WTC11 (cell line): Measurements from ENCODE around the gene CPN1. TPM values are rescaled to one million over a fixed set of nuclear protein-coding genes. Genes with fewer than 3 reads are reported as not detected.

Experiments
- ATAC-seq: fragments of 200-7000 bp; cut with Tn5 transposase; 2 replicates; pipeline ENCODE4 v1.10.0; 2021; ENCODE audit warnings: mild to moderate bottlenecking, moderate library complexity
- CTCF ChIA-PET: fragments of 300-600 bp; sonication (Branson Sonifier 250); formaldehyde crosslinking; loops from one replicate; lab custom pipeline; 2021; ENCODE audit warnings: antibody characterized with exemption; lab: Charles Lee
- POLR2A ChIA-PET: fragments of 350-600 bp; sonication (Branson Sonifier 250); formaldehyde crosslinking; loops from one replicate; lab custom pipeline; 2021; ENCODE audit warnings: antibody characterized with exemption; lab: Charles Lee
- DNase-seq: peaks from one replicate; pipeline ENCODE4 v3.0.0; 2021; ENCODE audit warnings: low spot score
- H3K27ac Mint-ChIP-seq: 2 replicates; pipeline ENCODE4 v1.8.0; 2021; ENCODE audit warnings: mixed read lengths
- H3K27me3 Mint-ChIP-seq: 2 replicates; pipeline ENCODE4 v1.8.0; 2021; ENCODE audit warnings: low read depth, mild to moderate bottlenecking, moderate library complexity, mixed read lengths
- H3K36me3 Mint-ChIP-seq: 2 replicates; pipeline ENCODE4 v1.8.0; 2021; ENCODE audit warnings: mixed read lengths
- H3K4me1 Mint-ChIP-seq: 2 replicates; pipeline ENCODE4 v1.8.0; 2022; ENCODE audit warnings: mixed read lengths
- H3K4me3 Mint-ChIP-seq: 2 replicates; pipeline ENCODE4 v1.8.0; 2021; ENCODE audit warnings: mild to moderate bottlenecking, moderate library complexity, mixed read lengths
- H3K9me3 Mint-ChIP-seq: 2 replicates; pipeline ENCODE4 v1.8.0; 2021; ENCODE audit warnings: mixed read lengths
- FOXJ3 ChIP-seq: sonication (generic); formaldehyde crosslinking; IDR thresholded peaks from 2 replicates; pipeline ENCODE4 v1.9.0; 2021; ENCODE audit warnings: missing genetic modification reagents, mild to moderate bottlenecking, borderline replicate concordance
- IRF2 ChIP-seq: sonication (generic); formaldehyde crosslinking; IDR thresholded peaks from 2 replicates; pipeline ENCODE4 v1.8.0; 2022; ENCODE audit warnings: low read depth, missing genetic modification reagents, borderline replicate concordance
- JAZF1 ChIP-seq: fragments of 250-450 bp; sonication (Bioruptor Pico); IDR thresholded peaks from 2 replicates; pipeline ENCODE4 v1.9.0; 2021; ENCODE audit warnings: moderate library complexity, mild to moderate bottlenecking, inconsistent platforms
- NFYB ChIP-seq: sonication (generic); formaldehyde crosslinking; conservative IDR thresholded peaks from 2 replicates; pipeline ENCODE4 v1.8.0; 2022; ENCODE audit warnings: low read depth, missing genetic modification reagents
- TCF7 ChIP-seq: sonication (generic); formaldehyde crosslinking; IDR thresholded peaks from 2 replicates; pipeline ENCODE4 v1.8.0; 2022; ENCODE audit warnings: mild to moderate bottlenecking, low read depth, missing genetic modification reagents, moderate library complexity
- TEAD1 ChIP-seq: sonication (generic); formaldehyde crosslinking; IDR thresholded peaks from 2 replicates; pipeline ENCODE4 v1.8.0; 2022; ENCODE audit warnings: mild to moderate bottlenecking, missing genetic modification reagents
- TP53 ChIP-seq: sonication (generic); formaldehyde crosslinking; IDR thresholded peaks from 2 replicates; pipeline ENCODE4 v1.8.1; 2023; ENCODE audit warnings: mild to moderate bottlenecking, missing genetic modification reagents
- ZNF219 ChIP-seq: sonication (generic); formaldehyde crosslinking; IDR thresholded peaks from 2 replicates; pipeline ENCODE4 v1.8.0; 2023; ENCODE audit warnings: missing genetic modification reagents, mild to moderate bottlenecking, borderline replicate concordance
- ZNF263 ChIP-seq: sonication (generic); formaldehyde crosslinking; IDR thresholded peaks from 2 replicates; pipeline ENCODE4 v1.8.1; 2022; ENCODE audit warnings: low read depth, mild to moderate bottlenecking, moderate library complexity, missing genetic modification reagents
- total RNA-seq: library from RNA; stranded (reverse); gene quantifications from 3 replicates; pipeline ENCODE4 v1.2.3, GENCODE V29; 2021
- TF ChIP-seq, protein P1 (sequence below): fragments of 200-600 bp; IDR thresholded peaks from 2 replicates; pipeline ENCODE4 v1.8.0; 2022; ENCODE audit warnings: antibody characterized with exemption
- TF ChIP-seq, protein P2 (sequence below): sonication (generic); formaldehyde crosslinking; IDR thresholded peaks from 2 replicates; pipeline ENCODE4 v1.8.0; 2022; ENCODE audit warnings: missing genetic modification reagents
- TF ChIP-seq, protein P3 (sequence below): fragments of 250-450 bp; sonication (Bioruptor Pico); IDR thresholded peaks from 2 replicates; pipeline ENCODE4 v1.9.0; 2021; ENCODE audit warnings: mild to moderate bottlenecking, borderline replicate concordance
- TF ChIP-seq, protein P4 (sequence below): sonication (generic); formaldehyde crosslinking; IDR thresholded peaks from 2 replicates; pipeline ENCODE4 v1.8.0; 2023; ENCODE audit warnings: missing genetic modification reagents
- TF ChIP-seq, protein P5 (sequence below): sonication (generic); formaldehyde crosslinking; IDR thresholded peaks from 2 replicates; pipeline ENCODE4 v1.8.1; 2023; ENCODE audit warnings: mild to moderate bottlenecking, missing genetic modification reagents, moderate library complexity
- TF ChIP-seq, protein P6 (sequence below): sonication (generic); formaldehyde crosslinking; conservative IDR thresholded peaks from 2 replicates; pipeline ENCODE4 v1.8.1; 2022; ENCODE audit warnings: mild to moderate bottlenecking, missing genetic modification reagents

The CPN1 gene
- total RNA-seq, 1 experiment from 2014 or later = 0.42 TPM

DNA sequence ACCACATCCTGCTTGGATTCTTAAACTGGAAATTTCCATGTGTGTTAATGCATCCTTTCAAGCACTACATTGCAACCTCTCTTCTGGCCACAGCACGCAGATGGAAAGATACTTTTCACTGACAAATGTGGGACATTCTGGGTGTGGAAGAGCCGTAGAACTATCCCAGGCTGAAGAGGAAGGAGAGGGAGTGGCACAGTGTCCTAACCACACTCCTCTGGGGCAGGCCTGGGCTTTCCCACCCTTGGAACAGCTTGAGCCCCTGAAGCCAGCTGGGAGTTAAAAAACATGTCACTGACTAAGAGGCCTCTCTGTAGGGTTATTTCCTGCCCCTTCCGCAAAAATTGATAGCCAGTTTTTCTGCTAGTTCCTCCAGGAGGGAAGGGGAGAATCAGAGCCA lies 37.9 kb downstream of the CPN1 start (continued):
- TF ChIP-seq, protein P1, sequence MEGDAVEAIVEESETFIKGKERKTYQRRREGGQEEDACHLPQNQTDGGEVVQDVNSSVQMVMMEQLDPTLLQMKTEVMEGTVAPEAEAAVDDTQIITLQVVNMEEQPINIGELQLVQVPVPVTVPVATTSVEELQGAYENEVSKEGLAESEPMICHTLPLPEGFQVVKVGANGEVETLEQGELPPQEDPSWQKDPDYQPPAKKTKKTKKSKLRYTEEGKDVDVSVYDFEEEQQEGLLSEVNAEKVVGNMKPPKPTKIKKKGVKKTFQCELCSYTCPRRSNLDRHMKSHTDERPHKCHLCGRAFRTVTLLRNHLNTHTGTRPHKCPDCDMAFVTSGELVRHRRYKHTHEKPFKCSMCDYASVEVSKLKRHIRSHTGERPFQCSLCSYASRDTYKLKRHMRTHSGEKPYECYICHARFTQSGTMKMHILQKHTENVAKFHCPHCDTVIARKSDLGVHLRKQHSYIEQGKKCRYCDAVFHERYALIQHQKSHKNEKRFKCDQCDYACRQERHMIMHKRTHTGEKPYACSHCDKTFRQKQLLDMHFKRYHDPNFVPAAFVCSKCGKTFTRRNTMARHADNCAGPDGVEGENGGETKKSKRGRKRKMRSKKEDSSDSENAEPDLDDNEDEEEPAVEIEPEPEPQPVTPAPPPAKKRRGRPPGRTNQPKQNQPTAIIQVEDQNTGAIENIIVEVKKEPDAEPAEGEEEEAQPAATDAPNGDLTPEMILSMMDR = no peak
- no peak for TF ChIP-seq NFYB (CRISPR knock-in tag)

DNA sequence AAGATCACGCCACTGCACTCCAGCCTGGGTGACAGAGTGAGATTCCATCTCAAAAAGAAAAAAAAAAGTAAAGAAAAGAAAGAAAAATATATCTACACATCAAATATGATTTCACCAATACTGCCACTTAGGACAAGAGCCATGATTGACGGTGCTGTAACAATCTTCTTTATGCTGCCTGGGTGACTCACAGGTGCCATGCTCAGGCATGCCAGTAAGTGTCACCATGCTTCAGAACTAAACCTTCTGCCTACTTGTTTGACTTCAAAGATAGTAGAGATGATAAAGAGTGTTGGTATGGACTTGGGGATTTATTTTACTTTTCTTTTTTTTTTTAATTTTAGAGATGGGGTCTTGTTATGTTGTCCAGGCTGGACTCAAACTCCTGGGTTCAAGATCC lies 38.3 kb downstream of the CPN1 start:
- no peaks in the 10 kb centered on the region for H3K27me3 Mint-ChIP-seq
- POLR2A ChIA-PET = interaction anchor here (1.2 kb wide), 1 partner anchor 125 kb away, joined by 3 read pairs; no protein-coding TSS in a partner anchor
- H3K9me3 Mint-ChIP-seq = no peaks in the 10 kb centered on the region
- CTCF ChIA-PET = interaction anchor here (3.6 kb wide), 1 partner anchor 130 kb away, joined by 53 read pairs; no protein-coding TSS in a partner anchor
- no peaks in the 10 kb centered on the region for H3K36me3 Mint-ChIP-seq
- no peak for DNase-seq
- H3K27ac Mint-ChIP-seq = no peak overlapping the region
- no peak for TF ChIP-seq TP53 (CRISPR knock-in tag)
- H3K4me3 Mint-ChIP-seq = no peak overlapping the region
- H3K4me1 Mint-ChIP-seq = peaks cover 36% of the 10 kb centered on the region
- no peak for ATAC-seq

DNA sequence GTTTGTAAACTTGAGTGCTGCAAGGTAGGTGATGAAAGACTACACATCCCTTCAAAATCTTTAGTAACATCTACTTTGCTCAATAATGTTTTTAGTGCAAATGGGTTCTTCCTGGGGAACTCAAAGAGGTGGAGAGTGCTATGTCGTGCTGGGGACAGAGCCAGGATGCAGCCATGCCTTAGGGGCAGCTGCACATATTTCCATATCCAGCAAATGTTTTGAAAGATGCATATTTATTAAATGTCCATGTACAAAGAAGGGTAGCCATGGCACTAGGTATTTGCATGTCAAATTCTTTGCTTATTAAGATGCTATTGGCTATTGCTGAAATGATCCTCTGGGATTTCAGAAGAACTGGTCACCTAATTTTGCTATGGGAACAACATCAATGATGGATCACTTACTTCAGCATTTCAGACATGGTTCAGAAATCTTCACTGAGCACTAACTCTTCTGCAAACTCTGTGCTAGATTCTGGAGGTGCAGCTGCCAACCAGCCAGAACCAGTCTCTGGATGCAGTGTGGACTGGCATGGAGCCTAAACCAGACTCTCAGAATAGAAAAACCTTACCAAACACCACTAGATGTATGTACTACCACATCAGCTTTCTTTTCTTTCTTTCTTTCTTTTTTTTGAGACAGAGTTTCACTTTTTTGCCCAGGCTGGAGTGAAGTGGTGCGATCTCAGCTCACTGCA lies 40.2 kb downstream of the CPN1 start:
- Mint-ChIP-seq H3K4me3 (no peak overlapping the region), H3K9me3 (no peaks in the 10 kb centered on the region), H3K36me3 (no peaks in the 10 kb centered on the region), H3K4me1 (peaks cover 41% of the 10 kb centered on the region), H3K27me3 (no peaks in the 10 kb centered on the region), H3K27ac (no peak overlapping the region)
- ChIA-PET CTCF (interaction anchor here (1.4 kb wide), 1 partner anchor 32 kb away, joined by 7 read pairs; the partner anchor contains the start of gene DNMBP), POLR2A (no interaction called here)
- TF ChIP-seq FOXJ3 (no peak), ZNF263 (CRISPR knock-in tag) (no peak), TCF7 (CRISPR knock-in tag) (no peak), IRF2 (CRISPR knock-in tag) (no peak), TEAD1 (CRISPR knock-in tag) (no peak), ZNF219 (CRISPR knock-in tag) (no peak), NFYB (CRISPR knock-in tag) (no peak), JAZF1 (CRISPR knock-in tag) (no peak)
- TF ChIP-seq, protein P2, sequence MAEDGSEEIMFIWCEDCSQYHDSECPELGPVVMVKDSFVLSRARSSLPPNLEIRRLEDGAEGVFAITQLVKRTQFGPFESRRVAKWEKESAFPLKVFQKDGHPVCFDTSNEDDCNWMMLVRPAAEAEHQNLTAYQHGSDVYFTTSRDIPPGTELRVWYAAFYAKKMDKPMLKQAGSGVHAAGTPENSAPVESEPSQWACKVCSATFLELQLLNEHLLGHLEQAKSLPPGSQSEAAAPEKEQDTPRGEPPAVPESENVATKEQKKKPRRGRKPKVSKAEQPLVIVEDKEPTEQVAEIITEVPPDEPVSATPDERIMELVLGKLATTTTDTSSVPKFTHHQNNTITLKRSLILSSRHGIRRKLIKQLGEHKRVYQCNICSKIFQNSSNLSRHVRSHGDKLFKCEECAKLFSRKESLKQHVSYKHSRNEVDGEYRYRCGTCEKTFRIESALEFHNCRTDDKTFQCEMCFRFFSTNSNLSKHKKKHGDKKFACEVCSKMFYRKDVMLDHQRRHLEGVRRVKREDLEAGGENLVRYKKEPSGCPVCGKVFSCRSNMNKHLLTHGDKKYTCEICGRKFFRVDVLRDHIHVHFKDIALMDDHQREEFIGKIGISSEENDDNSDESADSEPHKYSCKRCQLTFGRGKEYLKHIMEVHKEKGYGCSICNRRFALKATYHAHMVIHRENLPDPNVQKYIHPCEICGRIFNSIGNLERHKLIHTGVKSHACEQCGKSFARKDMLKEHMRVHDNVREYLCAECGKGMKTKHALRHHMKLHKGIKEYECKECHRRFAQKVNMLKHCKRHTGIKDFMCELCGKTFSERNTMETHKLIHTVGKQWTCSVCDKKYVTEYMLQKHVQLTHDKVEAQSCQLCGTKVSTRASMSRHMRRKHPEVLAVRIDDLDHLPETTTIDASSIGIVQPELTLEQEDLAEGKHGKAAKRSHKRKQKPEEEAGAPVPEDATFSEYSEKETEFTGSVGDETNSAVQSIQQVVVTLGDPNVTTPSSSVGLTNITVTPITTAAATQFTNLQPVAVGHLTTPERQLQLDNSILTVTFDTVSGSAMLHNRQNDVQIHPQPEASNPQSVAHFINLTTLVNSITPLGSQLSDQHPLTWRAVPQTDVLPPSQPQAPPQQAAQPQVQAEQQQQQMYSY (CRISPR knock-in tag) = no peak
- TF ChIP-seq, protein P3, sequence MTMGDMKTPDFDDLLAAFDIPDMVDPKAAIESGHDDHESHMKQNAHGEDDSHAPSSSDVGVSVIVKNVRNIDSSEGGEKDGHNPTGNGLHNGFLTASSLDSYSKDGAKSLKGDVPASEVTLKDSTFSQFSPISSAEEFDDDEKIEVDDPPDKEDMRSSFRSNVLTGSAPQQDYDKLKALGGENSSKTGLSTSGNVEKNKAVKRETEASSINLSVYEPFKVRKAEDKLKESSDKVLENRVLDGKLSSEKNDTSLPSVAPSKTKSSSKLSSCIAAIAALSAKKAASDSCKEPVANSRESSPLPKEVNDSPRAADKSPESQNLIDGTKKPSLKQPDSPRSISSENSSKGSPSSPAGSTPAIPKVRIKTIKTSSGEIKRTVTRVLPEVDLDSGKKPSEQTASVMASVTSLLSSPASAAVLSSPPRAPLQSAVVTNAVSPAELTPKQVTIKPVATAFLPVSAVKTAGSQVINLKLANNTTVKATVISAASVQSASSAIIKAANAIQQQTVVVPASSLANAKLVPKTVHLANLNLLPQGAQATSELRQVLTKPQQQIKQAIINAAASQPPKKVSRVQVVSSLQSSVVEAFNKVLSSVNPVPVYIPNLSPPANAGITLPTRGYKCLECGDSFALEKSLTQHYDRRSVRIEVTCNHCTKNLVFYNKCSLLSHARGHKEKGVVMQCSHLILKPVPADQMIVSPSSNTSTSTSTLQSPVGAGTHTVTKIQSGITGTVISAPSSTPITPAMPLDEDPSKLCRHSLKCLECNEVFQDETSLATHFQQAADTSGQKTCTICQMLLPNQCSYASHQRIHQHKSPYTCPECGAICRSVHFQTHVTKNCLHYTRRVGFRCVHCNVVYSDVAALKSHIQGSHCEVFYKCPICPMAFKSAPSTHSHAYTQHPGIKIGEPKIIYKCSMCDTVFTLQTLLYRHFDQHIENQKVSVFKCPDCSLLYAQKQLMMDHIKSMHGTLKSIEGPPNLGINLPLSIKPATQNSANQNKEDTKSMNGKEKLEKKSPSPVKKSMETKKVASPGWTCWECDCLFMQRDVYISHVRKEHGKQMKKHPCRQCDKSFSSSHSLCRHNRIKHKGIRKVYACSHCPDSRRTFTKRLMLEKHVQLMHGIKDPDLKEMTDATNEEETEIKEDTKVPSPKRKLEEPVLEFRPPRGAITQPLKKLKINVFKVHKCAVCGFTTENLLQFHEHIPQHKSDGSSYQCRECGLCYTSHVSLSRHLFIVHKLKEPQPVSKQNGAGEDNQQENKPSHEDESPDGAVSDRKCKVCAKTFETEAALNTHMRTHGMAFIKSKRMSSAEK (CRISPR knock-in tag) = no peak
- TF ChIP-seq, protein P1 = no peak
- TF ChIP-seq, protein P4, sequence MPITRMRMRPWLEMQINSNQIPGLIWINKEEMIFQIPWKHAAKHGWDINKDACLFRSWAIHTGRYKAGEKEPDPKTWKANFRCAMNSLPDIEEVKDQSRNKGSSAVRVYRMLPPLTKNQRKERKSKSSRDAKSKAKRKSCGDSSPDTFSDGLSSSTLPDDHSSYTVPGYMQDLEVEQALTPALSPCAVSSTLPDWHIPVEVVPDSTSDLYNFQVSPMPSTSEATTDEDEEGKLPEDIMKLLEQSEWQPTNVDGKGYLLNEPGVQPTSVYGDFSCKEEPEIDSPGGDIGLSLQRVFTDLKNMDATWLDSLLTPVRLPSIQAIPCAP (CRISPR knock-in tag) = no peak
- TF ChIP-seq, protein P5, sequence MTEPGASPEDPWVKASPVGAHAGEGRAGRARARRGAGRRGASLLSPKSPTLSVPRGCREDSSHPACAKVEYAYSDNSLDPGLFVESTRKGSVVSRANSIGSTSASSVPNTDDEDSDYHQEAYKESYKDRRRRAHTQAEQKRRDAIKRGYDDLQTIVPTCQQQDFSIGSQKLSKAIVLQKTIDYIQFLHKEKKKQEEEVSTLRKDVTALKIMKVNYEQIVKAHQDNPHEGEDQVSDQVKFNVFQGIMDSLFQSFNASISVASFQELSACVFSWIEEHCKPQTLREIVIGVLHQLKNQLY (CRISPR knock-in tag) = no peak
- TF ChIP-seq, protein P6, sequence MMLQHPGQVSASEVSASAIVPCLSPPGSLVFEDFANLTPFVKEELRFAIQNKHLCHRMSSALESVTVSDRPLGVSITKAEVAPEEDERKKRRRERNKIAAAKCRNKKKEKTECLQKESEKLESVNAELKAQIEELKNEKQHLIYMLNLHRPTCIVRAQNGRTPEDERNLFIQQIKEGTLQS (CRISPR knock-in tag) = no peak
- no peak for DNase-seq
- no peak for ATAC-seq
